HCT116 (cell line): ENCODE data around the gene CNN2. TPM values are rescaled to one million over a fixed set of nuclear protein-coding genes. Genes with fewer than 3 reads are reported as not detected.

ENCODE experiments used
- ATAC-seq: fragments of 200-7000 bp; cut with Tn5 transposase; 2 replicates; pipeline ENCODE4 v1.9.1; 2020; ENCODE audit warnings: mild to moderate bottlenecking, moderate library complexity
- BruUV-seq: library from RNA; stranded (reverse); fragments of 400-500 nt; replicated peaks from 2 replicates; lab custom pipeline; 2021; lab: Mats Ljungman, UMichigan
- CTCF ChIA-PET: fragments of 300-600 bp; sonication (Branson Sonifier 250); formaldehyde crosslinking; loops from one replicate; lab custom pipeline; 2021; ENCODE audit warnings: antibody characterized with exemption; lab: Charles Lee
- POLR2A ChIA-PET: fragments of 300-600, 350-600 bp; sonication (Branson Sonifier 250); formaldehyde crosslinking; loops from one replicate; lab custom pipeline; 2021; ENCODE audit warnings: antibody characterized with exemption; lab: Charles Lee
- RAD21 ChIA-PET, 2 experiments: fragments of 300-600 bp; sonication (Branson Sonifier 250); formaldehyde crosslinking; loops; one replicate each; lab custom pipeline; 2023; ENCODE audit warnings: low total read pairs in 2 of 2; ENCODE audit not compliant: uncharacterized antibody in 2 of 2, unreplicated experiment in 2 of 2, low non-redundant PET in 1 of 2; lab: Charles Lee
- DNase-seq: peaks from one replicate; pipeline ENCODE4 v3.0.0-alpha.2; 2010; ENCODE audit warnings: low read depth, low spot score
- H2AFZ ChIP-seq: fragments of 200-600 bp; shearing (Covaris generic), sonication (generic); 2 replicates; pipeline ENCODE4 v1.6.1; 2017; ENCODE audit warnings: low read depth, mixed run types, mixed read lengths, antibody characterized with exemption, low read length; ENCODE audit not compliant: poor library complexity, severe bottlenecking
- H3K27ac ChIP-seq: 2 replicates; pipeline ENCODE4 v1.5.1; 2012; ENCODE audit warnings: low read depth, low read length
- H3K27me3 ChIP-seq: fragments of 200-600 bp; sonication (generic); 2 replicates; pipeline ENCODE4 v1.6.1; 2016; ENCODE audit warnings: mixed run types, low read length, mixed read lengths; ENCODE audit not compliant: insufficient read depth
- H3K36me3 ChIP-seq, 2 experiments: fragments of 200-500 bp in 1 of 2; fragments of 200-600 bp in 1 of 2; sonication (Bioruptor generic) in 1 of 2; sonication (generic) in 1 of 2; 2 replicates each; pipeline versions ENCODE4 v1.5.1 to v1.6.1; 2014 to 2016; ENCODE audit warnings: low read length in 2 of 2, inconsistent platforms in 1 of 2, mixed read lengths in 1 of 2, mixed run types in 1 of 2; ENCODE audit not compliant: insufficient read depth in 2 of 2, control insufficient read depth in 1 of 2
- H3K4me1 ChIP-seq, 2 experiments: fragments of 200-600 bp in 1 of 2; sonication (generic) in 1 of 2; 2 replicates each; pipeline versions ENCODE4 v1.5.1 to v1.6.1; 2012 to 2017; ENCODE audit warnings: low read length in 2 of 2, inconsistent platforms in 1 of 2, mild to moderate bottlenecking in 1 of 2, mixed read lengths in 1 of 2, mixed run types in 1 of 2, moderate library complexity in 1 of 2; ENCODE audit not compliant: insufficient read depth in 2 of 2, control insufficient read depth in 1 of 2
- H3K4me2 ChIP-seq: fragments of 200-600 bp; sonication (generic); 2 replicates; pipeline ENCODE4 v1.6.1; 2017; ENCODE audit warnings: mixed run types, low read length, mixed read lengths
- H3K4me3 ChIP-seq, 2 experiments: fragments of 200-600 bp in 1 of 2; sonication (generic) in 1 of 2; replicated peaks in 1 of 2; 2 replicates each; pipeline ENCODE4 v1.5.1; 2011 to 2016; ENCODE audit warnings: low read length in 2 of 2, control low read depth in 1 of 2, low read depth in 1 of 2, mild to moderate bottlenecking in 1 of 2, mixed read lengths in 1 of 2, mixed run types in 1 of 2
- H3K79me2 ChIP-seq: fragments of 200-600 bp; sonication (generic); 2 replicates; pipeline ENCODE4 v1.6.1; 2017; ENCODE audit warnings: mild to moderate bottlenecking, mixed run types, low read length, moderate library complexity, mixed read lengths; ENCODE audit not compliant: insufficient read depth
- H3K9ac ChIP-seq: fragments of 200-600 bp; sonication (generic); 2 replicates; pipeline ENCODE4 v1.6.1; 2016; ENCODE audit warnings: low read length, mixed read lengths
- H3K9me2 ChIP-seq: fragments of 200-600 bp; sonication (generic), shearing (Covaris generic); 2 replicates; pipeline ENCODE4 v1.6.1; 2017; ENCODE audit warnings: mixed run types, mild to moderate bottlenecking, moderate library complexity; ENCODE audit not compliant: insufficient read depth
- H3K9me3 ChIP-seq, 2 experiments: fragments of 200-500 bp in 1 of 2; fragments of 200-600 bp in 1 of 2; sonication (Bioruptor generic) in 1 of 2; sonication (generic) in 1 of 2; 2 replicates each; pipeline ENCODE4 v1.6.1; 2014 to 2017; ENCODE audit warnings: low read length in 2 of 2, mixed read lengths in 2 of 2, inconsistent platforms in 1 of 2, low read depth in 1 of 2, mild to moderate bottlenecking in 1 of 2, mixed run types in 1 of 2, moderate library complexity in 1 of 2; ENCODE audit not compliant: control insufficient read depth in 1 of 2, insufficient read depth in 1 of 2
- H4K20me1 ChIP-seq: fragments of 200-600 bp; sonication (generic), shearing (Covaris generic); 2 replicates; pipeline ENCODE4 v1.6.1; 2017; ENCODE audit warnings: mixed run types, mild to moderate bottlenecking, moderate library complexity; ENCODE audit not compliant: insufficient read depth
- CTCF ChIP-seq, 3 experiments: fragments of 200-600 bp in 1 of 3; sonication (generic) in 1 of 3; IDR thresholded peaks in 2 of 3; conservative IDR thresholded peaks in 1 of 3; 2 replicates each; pipeline ENCODE4 v1.5.1; 2012 to 2017; ENCODE audit warnings: low read depth in 2 of 3, low read length in 2 of 3, antibody characterized with exemption in 1 of 3, borderline replicate concordance in 1 of 3, control low read depth in 1 of 3, mild to moderate bottlenecking in 1 of 3, mixed read lengths in 1 of 3, mixed run types in 1 of 3, moderate library complexity in 1 of 3; ENCODE audit not compliant: insufficient read depth in 1 of 3
- EGR1 ChIP-seq: IDR thresholded peaks from 2 replicates; pipeline ENCODE4 v1.6.1; 2012; ENCODE audit warnings: low read depth
- ELF1 ChIP-seq: IDR thresholded peaks from 2 replicates; pipeline ENCODE4 v1.6.1; 2012; ENCODE audit warnings: low read depth, borderline replicate concordance
- MAX ChIP-seq: IDR thresholded peaks from 2 replicates; pipeline ENCODE4 v1.6.1; 2012
- SRF ChIP-seq: IDR thresholded peaks from 2 replicates; pipeline ENCODE4 v1.6.1; 2012; ENCODE audit warnings: low read depth
- TCF7L2 ChIP-seq: IDR thresholded peaks from 2 replicates; pipeline ENCODE4 v1.7.0; 2011; ENCODE audit warnings: borderline replicate concordance, inconsistent platforms; ENCODE audit not compliant: insufficient read depth, insufficient read length; ENCODE audit errors: extremely low read depth
- YY1 ChIP-seq: IDR thresholded peaks from 2 replicates; pipeline ENCODE4 v1.6.1; 2011; ENCODE audit warnings: low read length, low read depth, moderate library complexity, mild to moderate bottlenecking; ENCODE audit not compliant: insufficient replicate concordance; ENCODE audit errors: extremely low read depth
- ZFX ChIP-seq: fragments of 450-650 bp; IDR thresholded peaks from 2 replicates; pipeline ENCODE4 v1.6.1; 2017
- ZNF274 ChIP-seq: fragments of 200-500 bp; sonication (Bioruptor generic); IDR thresholded peaks from 2 replicates; pipeline ENCODE4 v1.6.1; 2014; ENCODE audit warnings: mild to moderate bottlenecking, low read depth, low read length, inconsistent platforms
- intact Hi-C: fragments of 100-400 bp; cut with micrococcal nuclease; formaldehyde crosslinking; loops from 2 replicates; pipeline ENCODE4 v1.10.0; 2022
- total RNA-seq: library from RNA; stranded (reverse); gene quantifications from one replicate; pipeline ENCODE4 v1.2.1, GENCODE V29; 2021; ENCODE audit not compliant: unreplicated experiment
- TF ChIP-seq, protein P1 (sequence below): IDR thresholded peaks from 2 replicates; pipeline ENCODE4 v1.6.1; 2012; ENCODE audit warnings: low read depth

CNN2 gene
- total RNA-seq, 1 experiment from 2014 or later: 212 TPM

DNA sequence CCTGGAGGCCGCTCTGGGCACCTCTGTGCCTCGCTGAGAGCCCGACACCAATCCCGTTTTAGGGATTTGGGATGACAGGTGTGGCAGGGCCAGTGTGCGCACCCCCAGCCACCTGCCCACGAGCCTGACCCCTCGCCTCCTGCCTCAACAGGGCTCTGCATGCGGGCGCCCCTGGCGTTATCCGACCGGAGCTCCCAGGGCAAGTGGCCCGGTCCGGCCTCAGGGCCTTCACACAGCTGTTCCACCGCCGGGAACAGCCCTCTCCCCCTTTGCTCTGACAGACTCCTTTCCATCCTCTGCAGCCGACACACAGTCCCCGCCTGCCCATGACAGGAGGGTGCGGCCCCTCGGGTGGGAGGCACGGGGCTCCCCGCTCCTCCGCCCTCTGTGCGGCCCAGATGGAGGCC is 49.3 kb upstream of the CNN2 start:
- TF ChIP-seq ZNF274 (no peak), MAX (no peak), ZFX (no peak), CTCF (IDR thresholded peaks at IDR 0.05 in 2 of 3, conservative IDR thresholded peaks at IDR 0.05 in 1 of 3; ENCODE audit: borderline replicate concordance in 1 of 3, insufficient read depth in 1 of 3, low read depth in 2 of 3, low read length in 2 of 3) (no peak), EGR1 (no peak), TCF7L2 (no peak), SRF (no peak), ELF1 (no peak), YY1 (no peak)
- TF ChIP-seq, protein P1, sequence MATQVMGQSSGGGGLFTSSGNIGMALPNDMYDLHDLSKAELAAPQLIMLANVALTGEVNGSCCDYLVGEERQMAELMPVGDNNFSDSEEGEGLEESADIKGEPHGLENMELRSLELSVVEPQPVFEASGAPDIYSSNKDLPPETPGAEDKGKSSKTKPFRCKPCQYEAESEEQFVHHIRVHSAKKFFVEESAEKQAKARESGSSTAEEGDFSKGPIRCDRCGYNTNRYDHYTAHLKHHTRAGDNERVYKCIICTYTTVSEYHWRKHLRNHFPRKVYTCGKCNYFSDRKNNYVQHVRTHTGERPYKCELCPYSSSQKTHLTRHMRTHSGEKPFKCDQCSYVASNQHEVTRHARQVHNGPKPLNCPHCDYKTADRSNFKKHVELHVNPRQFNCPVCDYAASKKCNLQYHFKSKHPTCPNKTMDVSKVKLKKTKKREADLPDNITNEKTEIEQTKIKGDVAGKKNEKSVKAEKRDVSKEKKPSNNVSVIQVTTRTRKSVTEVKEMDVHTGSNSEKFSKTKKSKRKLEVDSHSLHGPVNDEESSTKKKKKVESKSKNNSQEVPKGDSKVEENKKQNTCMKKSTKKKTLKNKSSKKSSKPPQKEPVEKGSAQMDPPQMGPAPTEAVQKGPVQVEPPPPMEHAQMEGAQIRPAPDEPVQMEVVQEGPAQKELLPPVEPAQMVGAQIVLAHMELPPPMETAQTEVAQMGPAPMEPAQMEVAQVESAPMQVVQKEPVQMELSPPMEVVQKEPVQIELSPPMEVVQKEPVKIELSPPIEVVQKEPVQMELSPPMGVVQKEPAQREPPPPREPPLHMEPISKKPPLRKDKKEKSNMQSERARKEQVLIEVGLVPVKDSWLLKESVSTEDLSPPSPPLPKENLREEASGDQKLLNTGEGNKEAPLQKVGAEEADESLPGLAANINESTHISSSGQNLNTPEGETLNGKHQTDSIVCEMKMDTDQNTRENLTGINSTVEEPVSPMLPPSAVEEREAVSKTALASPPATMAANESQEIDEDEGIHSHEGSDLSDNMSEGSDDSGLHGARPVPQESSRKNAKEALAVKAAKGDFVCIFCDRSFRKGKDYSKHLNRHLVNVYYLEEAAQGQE: no peak
- Histone ChIP-seq H3K36me3 (peaks cover 3 to 6% of the 10 kb centered on the region in 2 experiments; a peak in 2 of 4 replicates), H3K9ac (no peak overlapping the region), H4K20me1 (no peaks in the 10 kb centered on the region), H3K79me2 (no peaks in the 10 kb centered on the region), H3K4me2 (no peak overlapping the region), H3K9me2 (no peaks in the 10 kb centered on the region), H3K27ac (no peak overlapping the region), H2AFZ (no peak overlapping the region), H3K9me3 (no peaks in the 10 kb centered on the region), H3K4me1 (peaks cover 8 to 13% of the 10 kb centered on the region in 2 experiments; a peak in 3 of 4 replicates), H3K27me3 (no peaks in the 10 kb centered on the region), H3K4me3 (no peak overlapping the region)
- ChIA-PET CTCF (no interaction called here), POLR2A (no interaction called here), RAD21 (no interaction called here)
- DNase-seq (no peak), ATAC-seq (no peak)
- intact Hi-C loops: no loop called here
- BruUV-seq: no TSS peak
